Loucy (cell line): Measurements from ENCODE around the gene GPHN.

Experiments
- H2AFZ ChIP-seq: fragments of 200-600 bp; sonication (generic); 2 replicates; pipeline ENCODE4 v1.6.0; 2016; ENCODE audit warnings: antibody characterized with exemption, mild to moderate bottlenecking, low read length, moderate library complexity
- H3F3A ChIP-seq: fragments of 200-600 bp; 2 replicates; pipeline ENCODE4 v1.6.0; 2016; ENCODE audit warnings: antibody characterized with exemption, low read depth, mild to moderate bottlenecking
- H3K27me3 ChIP-seq: fragments of 200-600 bp; sonication (generic); 2 replicates; pipeline ENCODE4 v1.6.1; 2014; ENCODE audit warnings: low read length, mild to moderate bottlenecking; ENCODE audit not compliant: insufficient read depth, poor library complexity, severe bottlenecking
- H3K36me3 ChIP-seq: fragments of 200-600 bp; sonication (generic); 2 replicates; pipeline ENCODE4 v1.6.1; 2016; ENCODE audit warnings: low read length; ENCODE audit not compliant: insufficient read depth
- H3K4me1 ChIP-seq: fragments of 200-600 bp; sonication (generic); 2 replicates; pipeline ENCODE4 v1.5.1; 2014; ENCODE audit warnings: low read length, mild to moderate bottlenecking; ENCODE audit not compliant: insufficient read depth, poor library complexity, severe bottlenecking
- H3K4me2 ChIP-seq: fragments of 200-600 bp; sonication (generic); 2 replicates; pipeline ENCODE4 v1.6.0; 2014; ENCODE audit warnings: antibody characterized with exemption, low read length, low read depth, mild to moderate bottlenecking; ENCODE audit not compliant: poor library complexity, severe bottlenecking
- H3K4me3 ChIP-seq: fragments of 200-600 bp; sonication (generic); 2 replicates; pipeline ENCODE4 v1.5.1; 2014; ENCODE audit warnings: low read length, mild to moderate bottlenecking, mixed read lengths; ENCODE audit not compliant: poor library complexity, severe bottlenecking
- H3K79me2 ChIP-seq: fragments of 200-600 bp; sonication (generic); 2 replicates; pipeline ENCODE4 v1.6.1; 2014; ENCODE audit warnings: low read length; ENCODE audit not compliant: insufficient read depth
- H3K9ac ChIP-seq: fragments of 200-600 bp; sonication (generic); 2 replicates; pipeline ENCODE4 v1.6.0; 2014; ENCODE audit warnings: mild to moderate bottlenecking, low read depth, low read length, moderate library complexity; ENCODE audit not compliant: poor library complexity, severe bottlenecking
- H3K9me2 ChIP-seq: fragments of 200-600 bp; sonication (generic); replicated peaks from 2 replicates; pipeline ENCODE4 v1.6.1; 2016; ENCODE audit warnings: low read depth, low read length, mixed read lengths
- H3K9me3 ChIP-seq: fragments of 200-600 bp; sonication (generic); 2 replicates; pipeline ENCODE4 v1.6.1; 2014; ENCODE audit warnings: mild to moderate bottlenecking, antibody characterized with exemption, low read length, low read depth; ENCODE audit not compliant: insufficient read depth
- H4K20me1 ChIP-seq: fragments of 200-600 bp; sonication (generic); 2 replicates; pipeline ENCODE4 v1.6.0; 2014; ENCODE audit warnings: antibody characterized with exemption, low read length, mild to moderate bottlenecking; ENCODE audit not compliant: insufficient read depth, poor library complexity, severe bottlenecking
- CTCF ChIP-seq: fragments of 200-600 bp; sonication (generic); conservative IDR thresholded peaks from 2 replicates; pipeline ENCODE4 v1.5.1; 2014; ENCODE audit warnings: mild to moderate bottlenecking, antibody characterized with exemption, low read length
- EZH2phosphoT487 ChIP-seq: fragments of 200-600 bp; IDR thresholded peaks from 2 replicates; pipeline ENCODE4 v1.6.1; 2018; ENCODE audit warnings: antibody characterized with exemption, mild to moderate bottlenecking, moderate library complexity, borderline replicate concordance

The GPHN gene

GRCh38 chr14:66999978-67000377 is 492.0 kb downstream of the GPHN start:
- H3K9ac ChIP-seq, result no peak overlapping the region
- H3F3A ChIP-seq, result no peaks in the 10 kb centered on the region
- H3K79me2 ChIP-seq, result no peaks in the 10 kb centered on the region
- TF ChIP-seq CTCF (no peak), EZH2phosphoT487 (no peak)
- H2AFZ ChIP-seq, result no peak overlapping the region
- peaks cover 52% of the 10 kb centered on the region for H3K4me1 ChIP-seq
- H3K36me3 ChIP-seq, result no peaks in the 10 kb centered on the region
- H3K4me3 ChIP-seq, result no peak overlapping the region
- H4K20me1 ChIP-seq, result no peaks in the 10 kb centered on the region
- H3K9me3 ChIP-seq, result no peaks in the 10 kb centered on the region
- no peaks in the 10 kb centered on the region for H3K27me3 ChIP-seq
- H3K9me2 ChIP-seq, result no peaks in the 10 kb centered on the region
- no peak overlapping the region for H3K4me2 ChIP-seq

GRCh38 chr14:67002994-67003753 is 495.2 kb downstream of the GPHN start:
- no peaks in the 10 kb centered on the region for H4K20me1 ChIP-seq
- no peaks in the 10 kb centered on the region for H3K79me2 ChIP-seq
- TF ChIP-seq EZH2phosphoT487 (no peak), CTCF (no peak)
- no peaks in the 10 kb centered on the region for H3K36me3 ChIP-seq
- peak overlapping the region; percentile 45 for H3K4me3 ChIP-seq
- no peaks in the 10 kb centered on the region for H3K9me2 ChIP-seq
- H3K9me3 ChIP-seq, result no peaks in the 10 kb centered on the region
- no peak overlapping the region for H3K9ac ChIP-seq
- peak overlapping the region; percentile 60 for H3K4me2 ChIP-seq
- no peak overlapping the region for H2AFZ ChIP-seq
- H3K27me3 ChIP-seq, result no peaks in the 10 kb centered on the region
- peaks cover 69% of the 10 kb centered on the region for H3K4me1 ChIP-seq
- no peaks in the 10 kb centered on the region for H3F3A ChIP-seq

GRCh38 chr14:67004521-67004920 is 496.6 kb downstream of the GPHN start:
- Histone ChIP-seq H3K9ac (peak overlapping the region; percentile 44), H3F3A (peaks cover 3% of the 10 kb centered on the region; the same call in 1 of the 2 replicates), H4K20me1 (no peaks in the 10 kb centered on the region), H3K9me2 (no peaks in the 10 kb centered on the region), H3K79me2 (no peaks in the 10 kb centered on the region), H3K9me3 (no peaks in the 10 kb centered on the region), H3K36me3 (no peaks in the 10 kb centered on the region), H3K4me1 (peaks cover 76% of the 10 kb centered on the region), H3K4me2 (peak overlapping the region; percentile 60), H2AFZ (no peak overlapping the region), H3K27me3 (no peaks in the 10 kb centered on the region), H3K4me3 (peak overlapping the region; percentile 45)
- no peak for TF ChIP-seq CTCF
- TF ChIP-seq EZH2phosphoT487, result no peak
